Calu3 (cell line): ENCODE data around the gene NES. TPM values are rescaled to one million over a fixed set of nuclear protein-coding genes. Genes with fewer than 3 reads are reported as not detected.

Experiments
- BruUV-seq: library from RNA; stranded (reverse); fragments of 400-500 nt; replicated peaks from 2 replicates; lab custom pipeline; 2021; lab: Mats Ljungman, UMichigan
- CTCF ChIA-PET: fragments of 300-600 bp; sonication (Branson Sonifier 250); formaldehyde crosslinking; loops from one replicate; lab custom pipeline; 2022; ENCODE audit warnings: antibody characterized with exemption; lab: Charles Lee
- DNase-seq: peaks from one replicate; pipeline ENCODE4 v3.0.0; 2022
- H3K27ac Mint-ChIP-seq: one replicate; pipeline ENCODE4 v1.8.0; 2022; ENCODE audit warnings: mixed read lengths; ENCODE audit not compliant: unreplicated experiment
- H3K27me3 Mint-ChIP-seq: one replicate; pipeline ENCODE4 v1.8.0; 2022; ENCODE audit warnings: mixed read lengths; ENCODE audit not compliant: unreplicated experiment
- H3K36me3 Mint-ChIP-seq: one replicate; pipeline ENCODE4 v1.8.0; 2022; ENCODE audit warnings: mild to moderate bottlenecking, moderate library complexity, mixed read lengths; ENCODE audit not compliant: insufficient read depth, unreplicated experiment
- H3K4me1 Mint-ChIP-seq: one replicate; pipeline ENCODE4 v1.8.0; 2022; ENCODE audit warnings: mild to moderate bottlenecking, low read depth, mixed read lengths; ENCODE audit not compliant: unreplicated experiment
- H3K4me3 Mint-ChIP-seq: one replicate; pipeline ENCODE4 v1.8.0; 2022; ENCODE audit warnings: mild to moderate bottlenecking, low read depth, moderate library complexity, mixed read lengths; ENCODE audit not compliant: unreplicated experiment
- H3K9me3 Mint-ChIP-seq: one replicate; pipeline ENCODE4 v1.8.0; 2022; ENCODE audit warnings: low read depth, mixed read lengths; ENCODE audit not compliant: unreplicated experiment
- CTCF ChIP-seq: fragments of 200-600 bp; IDR thresholded peaks from one replicate; pipeline ENCODE4 v1.8.0; 2022; ENCODE audit warnings: antibody characterized with exemption; ENCODE audit not compliant: unreplicated experiment
- intact Hi-C: fragments of 100-400 bp; cut with micrococcal nuclease; formaldehyde crosslinking; loops from one replicate; pipeline ENCODE4 v1.10.0; 2022; ENCODE audit not compliant: unreplicated experiment
- total RNA-seq: library from RNA; stranded (reverse); gene quantifications from 2 replicates; pipeline ENCODE4 v1.2.3, GENCODE V29; 2022

Gene NES
- total RNA-seq, 1 experiment from 2014 or later: 7.4 TPM

DNA sequence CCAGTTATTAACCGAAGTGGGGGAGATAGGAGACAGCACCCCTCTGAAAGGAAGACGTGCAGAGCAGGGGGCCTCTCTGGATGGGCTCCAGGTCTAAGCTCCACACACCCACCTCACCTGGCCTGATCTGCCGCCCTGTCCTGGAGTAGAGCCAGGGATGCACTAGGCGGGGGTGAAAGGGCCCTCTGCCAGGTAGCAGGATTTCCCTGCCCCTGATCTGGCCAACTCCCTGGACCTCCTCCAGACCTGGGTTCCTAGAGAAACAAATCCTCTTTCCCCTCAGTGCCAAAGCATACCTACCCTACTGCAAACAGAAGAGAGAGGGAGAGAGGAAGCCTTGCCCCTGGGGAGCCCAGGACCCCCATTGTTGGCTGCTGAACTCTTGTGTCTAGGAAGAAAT, 26.1 kb upstream of the NES start:
- Mint-ChIP-seq H3K4me1 (peaks cover 23% of the 10 kb centered on the region), H3K9me3 (no peaks in the 10 kb centered on the region), H3K4me3 (no peak overlapping the region), H3K36me3 (peaks cover 28% of the 10 kb centered on the region), H3K27ac (no peak overlapping the region), H3K27me3 (peaks cover 13% of the 10 kb centered on the region)
- BruUV-seq: no TSS peak
- intact Hi-C loops: no loop called here
- TF ChIP-seq CTCF: no peak
- no peak for DNase-seq
- CTCF ChIA-PET: interaction anchor here (3.3 kb wide), 1 partner anchor 13 kb away, joined by 35 read pairs; no protein-coding TSS in a partner anchor

DNA sequence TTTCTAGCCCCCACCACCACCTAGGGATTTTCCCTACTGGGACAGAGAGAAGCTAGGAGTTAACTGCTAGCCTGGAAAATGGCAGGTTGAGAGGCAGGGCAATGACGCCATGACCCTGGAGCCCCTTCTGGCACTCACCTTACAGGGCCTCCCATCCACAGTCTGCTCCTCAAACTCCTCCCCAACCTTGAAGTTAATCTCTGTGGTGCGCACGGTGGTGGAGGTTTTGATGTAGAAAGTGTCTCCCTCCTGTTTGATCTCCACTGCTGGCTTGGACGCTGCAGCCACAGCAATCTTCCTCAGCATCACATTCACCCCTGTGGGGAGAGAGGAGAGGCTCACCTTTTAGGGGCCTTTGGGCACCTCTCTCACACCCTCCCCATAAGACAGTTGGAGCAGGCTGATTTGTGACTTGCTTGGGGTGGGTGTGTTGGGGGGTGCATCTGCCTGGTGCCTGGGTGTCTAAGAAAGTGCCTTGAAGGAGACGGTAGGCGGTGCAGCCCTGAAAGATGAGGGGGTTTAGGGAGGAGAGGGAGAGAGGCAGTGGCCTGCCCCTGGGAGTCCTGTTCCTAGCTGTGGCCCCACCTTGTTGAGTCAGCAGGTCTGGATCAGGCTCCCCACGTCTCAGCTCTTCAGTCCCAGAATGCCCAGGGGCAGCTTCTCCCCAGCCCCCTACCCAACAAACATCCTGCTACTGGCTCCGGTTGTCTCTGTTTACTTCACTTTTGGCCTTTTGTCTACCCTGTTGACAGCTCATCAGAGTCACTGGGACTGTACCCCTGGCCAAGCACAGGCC, 23.7 kb upstream of the NES start:
- Mint-ChIP-seq H3K27ac (no peak overlapping the region), H3K27me3 (peaks cover 5% of the 10 kb centered on the region), H3K4me3 (no peak overlapping the region), H3K9me3 (no peaks in the 10 kb centered on the region), H3K36me3 (peaks cover 15% of the 10 kb centered on the region), H3K4me1 (peaks cover 10% of the 10 kb centered on the region)
- intact Hi-C loops: no loop called here
- no peak for DNase-seq
- TF ChIP-seq CTCF: no peak
- no TSS peak for BruUV-seq
- CTCF ChIA-PET: interaction anchor here (3.3 kb wide), 1 partner anchor 11 kb away, joined by 35 read pairs; no protein-coding TSS in a partner anchor

GRCh38 chr1:156698995-156699394, 21.8 kb upstream of the NES start:
- BruUV-seq: no TSS peak
- no peaks in the 10 kb centered on the region for H3K27me3 Mint-ChIP-seq
- DNase-seq: no peak
- no peak for TF ChIP-seq CTCF
- no peaks in the 10 kb centered on the region for H3K9me3 Mint-ChIP-seq
- CTCF ChIA-PET: interaction anchor here (1.5 kb wide), 1 partner anchor 9 kb away, joined by 5 read pairs; no protein-coding TSS in a partner anchor
- H3K27ac Mint-ChIP-seq: no peak overlapping the region
- intact Hi-C loops: no loop called here
- no peak overlapping the region for H3K4me3 Mint-ChIP-seq
- peaks cover 5% of the 10 kb centered on the region for H3K36me3 Mint-ChIP-seq
- peaks cover 11% of the 10 kb centered on the region for H3K4me1 Mint-ChIP-seq

DNA sequence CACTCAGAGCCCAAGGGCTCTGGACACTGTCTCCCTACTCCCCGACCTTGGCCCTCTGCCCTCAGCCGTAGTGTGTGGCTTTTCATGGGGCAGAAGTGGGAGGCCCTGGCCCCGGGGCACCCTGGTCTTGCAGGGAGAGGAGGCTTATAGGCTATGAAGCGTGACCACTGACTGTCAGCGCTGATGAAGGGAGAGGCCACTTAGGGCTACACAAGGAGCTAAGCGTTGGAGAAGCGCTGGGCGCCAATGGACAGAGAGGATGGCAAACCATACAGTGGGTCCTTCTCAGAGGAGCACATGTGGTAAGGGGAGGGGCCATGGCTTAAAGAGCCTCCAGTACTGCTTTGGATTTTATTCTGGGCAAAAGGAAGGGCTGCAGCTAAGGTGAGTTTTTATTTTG, 20.3 kb upstream of the NES start:
- Mint-ChIP-seq H3K9me3 (no peaks in the 10 kb centered on the region), H3K4me3 (no peak overlapping the region), H3K4me1 (peaks cover 23% of the 10 kb centered on the region), H3K27ac (no peak overlapping the region), H3K36me3 (peaks cover 5% of the 10 kb centered on the region), H3K27me3 (no peaks in the 10 kb centered on the region)
- CTCF ChIA-PET: interaction anchor here (0.7 kb wide), 1 partner anchor 9 kb away, joined by 3 read pairs; no protein-coding TSS in a partner anchor
- intact Hi-C loops: no loop called here
- no peak for DNase-seq
- no peak for TF ChIP-seq CTCF
- no TSS peak for BruUV-seq
